CD4-positive, CD25-positive, alpha-beta regulatory T cell (primary cell): ENCODE measurements around the gene CAB39L. TPM values are rescaled to one million over a fixed set of nuclear protein-coding genes. Genes with fewer than 3 reads are reported as not detected.
A peak's percentile ranks its signal among the peaks of the same experiment; 100 is the strongest.

Experiments used
- ATAC-seq, 2 donors: fragments of 150-1000 bp; cut with Tn5 transposase; one replicate each; pipeline ENCODE4 v1.10.0; 2021; ENCODE audit warnings: low read depth in 2 of 2, moderate number of reproducible peaks in 2 of 2, moderate library complexity in 1 of 2
- DNase-seq, 3 donors: peaks; one replicate each; pipeline versions ENCODE4 v3.0.0 to v3.0.0-alpha.2; 2012 to 2022; ENCODE audit warnings: mixed read lengths in 1 of 3
- H3K27ac ChIP-seq: one replicate; pipeline ENCODE4 v1.7.0; 2013; ENCODE audit warnings: mild to moderate bottlenecking, low read length; ENCODE audit not compliant: insufficient read depth, poor library complexity, severe bottlenecking
- H3K27me3 ChIP-seq: one replicate; pipeline ENCODE4 v1.7.0; 2013; ENCODE audit warnings: low read length; ENCODE audit not compliant: control insufficient read depth, insufficient read depth
- H3K36me3 ChIP-seq: one replicate; pipeline ENCODE4 v1.7.0; 2013; ENCODE audit warnings: mild to moderate bottlenecking, low read length, moderate library complexity; ENCODE audit not compliant: control insufficient read depth, insufficient read depth
- H3K4me1 ChIP-seq: 2 replicates; pipeline ENCODE4 v1.7.0; 2013; ENCODE audit warnings: mild to moderate bottlenecking, low read length; ENCODE audit not compliant: insufficient read depth, control insufficient read depth, poor library complexity, severe bottlenecking
- H3K4me3 ChIP-seq: one replicate; pipeline ENCODE4 v1.7.0; 2013; ENCODE audit warnings: low read depth, mild to moderate bottlenecking, low read length, moderate library complexity
- H3K9me3 ChIP-seq, 2 experiments: 1 replicate in 1 of 2; 2 replicates in 1 of 2; pipeline ENCODE4 v1.7.0; 2013; ENCODE audit warnings: low read length in 2 of 2, mild to moderate bottlenecking in 1 of 2, moderate library complexity in 1 of 2; ENCODE audit not compliant: control insufficient read depth in 2 of 2
- H3K27ac Mint-ChIP-seq, 3 donors: one replicate each; pipeline ENCODE4 v1.8.0; 2020 to 2022; ENCODE audit warnings: mild to moderate bottlenecking in 3 of 3, mixed read lengths in 3 of 3, moderate library complexity in 2 of 3
- H3K27me3 Mint-ChIP-seq: one replicate; pipeline ENCODE4 v1.8.0; 2022; ENCODE audit warnings: mild to moderate bottlenecking, mixed read lengths
- H3K36me3 Mint-ChIP-seq: one replicate; pipeline ENCODE4 v1.8.0; 2020; ENCODE audit warnings: mixed read lengths
- H3K4me1 Mint-ChIP-seq, 4 donors: one replicate each; pipeline ENCODE4 v1.8.0; 2020 to 2022; ENCODE audit warnings: mixed read lengths in 4 of 4, mild to moderate bottlenecking in 1 of 4
- H3K4me3 Mint-ChIP-seq, 4 donors: one replicate each; pipeline ENCODE4 v1.8.0; 2020 to 2022; ENCODE audit warnings: mild to moderate bottlenecking in 4 of 4, mixed read lengths in 4 of 4, moderate library complexity in 3 of 4
- H3K9me3 Mint-ChIP-seq, 7 donors: one replicate each; pipeline ENCODE4 v1.8.0; 2020 to 2022; ENCODE audit warnings: mixed read lengths in 7 of 7, mild to moderate bottlenecking in 3 of 7, moderate library complexity in 2 of 7
- polyA plus RNA-seq, 4 donors: library from polyadenylated mRNA; unstranded; fragments of 300-500 nt; fragmentation: Illumina TruSeq; gene quantifications; one replicate each; pipeline ENCODE4 v1.2.3, GENCODE V29; 2021
- total RNA-seq: library from RNA; stranded (reverse); gene quantifications from one replicate; pipeline ENCODE4 v1.2.3, GENCODE V29; 2022

Gene CAB39L
- total and polyA plus RNA-seq, 5 donors from 2014 or later, result 3.0 to 13.9 (median 7.3) TPM

DNA sequence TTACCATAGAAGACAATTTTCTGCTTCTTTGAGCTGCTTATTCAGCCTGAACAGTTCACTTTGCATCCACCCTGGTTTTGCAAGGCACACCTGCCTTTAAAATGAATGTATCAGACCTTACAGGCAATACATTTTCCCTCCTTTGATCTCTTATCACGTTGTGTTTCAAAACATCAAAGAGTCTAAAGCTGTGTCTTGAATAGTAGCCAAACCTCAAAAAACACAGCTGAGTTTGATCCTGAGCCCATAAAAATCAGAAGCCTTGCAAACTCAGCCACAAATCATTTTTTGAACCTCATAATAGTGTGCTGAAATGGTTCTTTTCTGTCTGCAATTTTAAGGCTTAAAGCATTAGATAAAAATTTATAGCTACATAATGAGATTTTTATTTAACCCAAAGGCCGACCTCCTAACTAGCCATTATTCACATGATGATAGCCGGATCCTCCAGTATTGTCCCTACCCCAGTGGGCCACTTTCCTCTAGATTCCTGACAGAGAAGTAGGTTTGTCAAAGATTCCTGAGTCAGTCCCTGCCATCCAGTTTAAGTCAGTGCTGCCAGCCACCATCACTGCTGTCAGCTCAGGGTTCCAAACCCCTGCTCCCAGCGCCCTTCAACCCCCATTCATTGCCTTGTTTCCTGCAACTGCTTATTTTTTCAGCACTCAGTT is 71.8 kb downstream of the CAB39L start:
- H3K36me3 Mint-ChIP-seq, result no peaks in the 10 kb centered on the region
- H3K9me3 Mint-ChIP-seq, result no peaks in the 10 kb centered on the region
- Histone ChIP-seq H3K4me1 (peaks cover 9% of the 10 kb centered on the region), H3K27ac (no peak overlapping the region), H3K9me3 (no peaks in the 10 kb centered on the region), H3K36me3 (no peaks in the 10 kb centered on the region), H3K4me3 (peak overlapping the region; percentile 26), H3K27me3 (no peaks in the 10 kb centered on the region)
- H3K27me3 Mint-ChIP-seq, result no peaks in the 10 kb centered on the region
- DNase-seq (peak in 2 of 3 donors; percentile 21 to 74), ATAC-seq (peak; percentile 64 to 71)
- H3K4me1 Mint-ChIP-seq, result peaks cover 4 to 26% (median 20%) of the 10 kb centered on the region in 4 donors
- H3K4me3 Mint-ChIP-seq, result peak overlapping the region in 3 of 4 donors; percentile 40 to 74 (median 62)
- H3K27ac Mint-ChIP-seq, result peak overlapping the region in 2 of 3 donors; percentile 76 to 84

DNA sequence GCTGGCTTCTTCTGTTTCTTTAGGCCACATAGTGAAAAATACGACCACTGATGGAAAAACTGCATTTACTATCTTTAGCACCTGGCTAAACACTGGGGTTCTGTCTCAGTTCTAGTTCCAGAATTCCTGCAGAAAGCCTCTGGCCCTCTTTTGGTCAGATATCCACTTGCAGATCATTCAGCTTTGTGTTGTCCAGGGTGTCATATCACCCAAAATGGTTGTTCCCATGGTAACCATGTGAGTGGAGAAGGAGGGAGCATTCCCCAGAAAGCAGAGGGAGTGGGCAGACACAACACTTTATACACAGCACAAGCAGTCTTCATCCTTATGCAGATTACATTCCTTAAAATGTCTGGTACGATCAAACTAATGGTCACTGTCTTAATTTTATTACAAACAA is 73.5 kb downstream of the CAB39L start:
- no peaks in the 10 kb centered on the region for H3K36me3 Mint-ChIP-seq
- no peak overlapping the region for H3K4me3 Mint-ChIP-seq

DNA sequence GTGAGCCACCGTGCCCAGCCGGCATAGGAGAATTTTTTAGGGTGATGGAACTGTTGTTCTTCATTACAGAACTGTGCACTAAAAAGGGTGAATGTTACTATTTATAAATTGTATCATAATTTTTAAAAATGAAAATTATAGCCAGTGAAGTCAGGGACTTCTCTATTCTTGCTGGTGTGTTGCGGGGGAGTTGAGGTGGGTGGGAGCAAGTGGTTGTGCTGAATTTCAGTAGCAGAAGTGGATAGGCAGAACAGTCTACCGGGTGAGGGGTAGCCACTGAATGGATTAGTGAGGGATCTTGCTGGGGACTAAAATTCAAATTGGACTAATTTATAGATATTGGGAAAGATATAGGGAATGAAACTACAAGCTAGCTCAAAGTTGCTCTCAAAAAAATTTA is 74.0 kb downstream of the CAB39L start:
- Histone ChIP-seq H3K36me3 (no peaks in the 10 kb centered on the region), H3K9me3 (peaks cover 0 to 1% of the 10 kb centered on the region in 2 experiments), H3K27me3 (no peaks in the 10 kb centered on the region), H3K4me3 (no peak overlapping the region), H3K4me1 (peaks cover 9% of the 10 kb centered on the region), H3K27ac (no peak overlapping the region)
- Mint-ChIP-seq H3K4me3 (no peak overlapping the region), H3K36me3 (peaks cover 5% of the 10 kb centered on the region), H3K9me3 (peaks cover 0 to 2% (median 0%) of the 10 kb centered on the region in 7 donors), H3K4me1 (peaks cover 10 to 31% (median 20%) of the 10 kb centered on the region in 4 donors), H3K27ac (no peak overlapping the region), H3K27me3 (no peaks in the 10 kb centered on the region)
- DNase-seq, result no peak
- no peak for ATAC-seq

More for the DNA sequence above, 73.5 kb downstream of the CAB39L start:
- Histone ChIP-seq H3K9me3 (no peaks in the 10 kb centered on the region), H3K27ac (no peak overlapping the region), H3K4me1 (peaks cover 9% of the 10 kb centered on the region), H3K36me3 (no peaks in the 10 kb centered on the region), H3K4me3 (no peak overlapping the region), H3K27me3 (no peaks in the 10 kb centered on the region)
- ATAC-seq (no peak), DNase-seq (no peak)
- H3K4me1 Mint-ChIP-seq, result peaks cover 10 to 31% (median 20%) of the 10 kb centered on the region in 4 donors
- H3K9me3 Mint-ChIP-seq, result no peaks in the 10 kb centered on the region
- no peak overlapping the region for H3K27ac Mint-ChIP-seq
- H3K27me3 Mint-ChIP-seq, result no peaks in the 10 kb centered on the region

DNA sequence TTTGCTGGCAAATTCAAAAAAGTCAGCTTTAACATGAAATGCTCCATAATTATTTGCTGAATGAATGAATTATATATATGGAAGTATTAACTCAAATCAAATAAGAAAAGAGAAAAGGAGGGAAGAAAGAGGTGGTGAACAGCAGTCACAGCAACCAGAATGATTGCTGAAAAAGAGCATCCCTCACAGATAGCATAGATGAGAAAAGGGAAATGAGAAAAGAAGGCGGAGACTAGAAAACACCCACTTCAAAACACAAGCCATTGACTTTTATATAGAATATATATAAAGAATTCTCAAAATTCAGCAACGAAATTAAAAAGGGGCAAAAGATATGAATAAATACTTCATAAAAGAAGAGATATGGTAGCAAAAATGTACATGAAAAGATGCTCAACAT is 75.2 kb downstream of the CAB39L start:
- peak overlapping the region in 1 of 3 donors; percentile 18 for H3K27ac Mint-ChIP-seq
- H3K9me3 Mint-ChIP-seq, result peaks cover 0 to 9% (median 5%) of the 10 kb centered on the region in 7 donors
- DNase-seq (no peak), ATAC-seq (no peak)
- H3K27me3 Mint-ChIP-seq, result no peaks in the 10 kb centered on the region
- H3K9me3 ChIP-seq, result peaks cover 3 to 7% of the 10 kb centered on the region in 2 experiments
- no peaks in the 10 kb centered on the region for H3K36me3 ChIP-seq
- H3K4me3 Mint-ChIP-seq, result no peak overlapping the region
- peaks cover 9% of the 10 kb centered on the region for H3K4me1 ChIP-seq
- peaks cover 14% of the 10 kb centered on the region for H3K36me3 Mint-ChIP-seq
- H3K27ac ChIP-seq, result no peak overlapping the region
- H3K4me3 ChIP-seq, result no peak overlapping the region
- H3K4me1 Mint-ChIP-seq, result peaks cover 10 to 26% (median 19%) of the 10 kb centered on the region in 4 donors
- H3K27me3 ChIP-seq, result no peaks in the 10 kb centered on the region

DNA sequence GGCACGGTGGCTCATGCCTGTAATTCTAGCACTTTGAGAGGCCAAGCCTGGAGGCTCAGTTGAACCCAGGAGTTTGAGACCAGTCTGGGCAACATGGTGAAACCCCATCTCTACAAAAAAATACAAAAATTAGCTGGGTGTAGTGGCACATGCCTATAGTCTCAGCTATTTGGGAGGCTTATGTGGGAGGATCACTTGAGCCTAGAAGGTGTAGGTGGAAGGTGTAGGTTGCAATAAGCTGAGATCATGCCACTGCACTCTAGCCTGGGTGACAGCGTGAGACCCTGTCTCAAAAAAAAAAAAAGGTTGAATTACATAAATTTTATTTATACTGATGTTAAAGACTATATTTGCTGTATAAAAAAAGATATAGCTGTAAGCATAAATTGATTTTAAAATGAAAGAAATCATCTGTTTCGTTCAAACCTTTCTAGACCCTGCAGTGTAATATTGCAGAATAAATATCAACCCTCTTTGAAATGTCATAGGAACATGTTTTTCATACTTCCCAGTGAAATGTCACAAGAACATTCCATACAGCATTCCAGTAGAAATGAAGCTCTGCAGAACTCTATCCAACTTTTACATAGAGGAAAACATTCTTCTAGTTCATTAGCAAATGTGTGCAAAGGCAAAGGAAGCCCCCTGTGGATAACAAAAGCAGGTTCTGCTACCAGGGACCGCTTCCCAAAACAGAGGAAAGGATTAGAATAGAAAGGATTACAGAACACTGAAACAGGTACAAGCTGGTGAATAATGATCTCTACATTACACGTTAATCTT is 76.0 kb downstream of the CAB39L start:
- H3K9me3 ChIP-seq, result peaks cover 6 to 9% of the 10 kb centered on the region in 2 experiments
- Mint-ChIP-seq H3K9me3 (peaks cover 0 to 16% (median 10%) of the 10 kb centered on the region in 7 donors), H3K27ac (peak overlapping the region in 1 of 3 donors; percentile 18), H3K4me1 (peaks cover 10 to 18% (median 14%) of the 10 kb centered on the region in 4 donors), H3K27me3 (no peaks in the 10 kb centered on the region), H3K4me3 (no peak overlapping the region), H3K36me3 (peaks cover 22% of the 10 kb centered on the region)
- DNase-seq, result no peak
- H3K27me3 ChIP-seq, result no peaks in the 10 kb centered on the region
- H3K27ac ChIP-seq, result no peak overlapping the region
- H3K4me1 ChIP-seq, result peaks cover 9% of the 10 kb centered on the region
- no peaks in the 10 kb centered on the region for H3K36me3 ChIP-seq
- H3K4me3 ChIP-seq, result no peak overlapping the region
- ATAC-seq, result no peak

DNA sequence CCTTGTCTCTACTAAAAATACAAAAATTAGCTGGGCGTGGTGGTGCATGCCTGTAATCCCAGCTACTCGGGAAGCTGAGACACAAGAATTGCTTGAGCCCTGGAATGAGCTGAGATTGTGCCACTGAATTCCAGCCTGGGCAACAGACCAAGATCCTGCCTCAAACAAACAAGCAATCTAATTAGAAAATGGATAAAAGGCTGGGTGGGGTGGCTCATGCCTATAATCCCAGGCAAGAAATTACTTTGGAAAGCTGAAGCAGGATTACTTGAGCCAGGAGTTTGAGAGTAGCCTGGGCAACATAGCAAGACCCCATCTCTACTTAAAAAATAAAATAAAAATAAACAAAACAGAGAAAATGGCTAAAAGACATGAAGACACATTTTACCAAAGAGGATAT is 77.0 kb downstream of the CAB39L start:
- H3K4me3 ChIP-seq, result no peak overlapping the region
- H3K27me3 ChIP-seq, result no peaks in the 10 kb centered on the region
- ATAC-seq (no peak), DNase-seq (no peak)
- peaks cover 7 to 9% of the 10 kb centered on the region in 2 experiments for H3K9me3 ChIP-seq
- H3K4me1 ChIP-seq, result peaks cover 2% of the 10 kb centered on the region
- Mint-ChIP-seq H3K4me1 (peaks cover 2 to 10% (median 6%) of the 10 kb centered on the region in 4 donors), H3K4me3 (no peak overlapping the region), H3K27me3 (no peaks in the 10 kb centered on the region), H3K27ac (no peak overlapping the region), H3K9me3 (peaks cover 0 to 21% (median 10%) of the 10 kb centered on the region in 7 donors), H3K36me3 (peaks cover 26% of the 10 kb centered on the region)
- H3K27ac ChIP-seq, result no peak overlapping the region
- no peaks in the 10 kb centered on the region for H3K36me3 ChIP-seq

DNA sequence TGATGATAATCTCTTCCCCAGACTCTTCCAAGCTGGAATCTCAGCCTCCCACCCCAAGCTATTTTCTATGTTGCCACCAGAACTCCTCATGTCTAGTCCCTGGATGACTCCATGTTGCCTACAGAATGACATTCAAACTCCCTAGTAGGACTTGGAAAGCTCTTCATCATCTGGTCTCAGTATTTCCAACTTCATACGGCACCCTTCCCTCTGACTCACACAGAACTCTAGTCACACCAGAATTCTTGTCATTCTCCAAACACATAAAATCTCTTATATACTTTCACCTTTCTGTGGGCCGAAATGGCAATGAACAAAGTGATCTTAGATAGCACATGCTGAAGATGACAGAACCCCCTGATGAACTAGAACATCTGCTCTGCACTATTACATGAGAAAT is 86.2 kb downstream of the CAB39L start:
- peaks cover 7% of the 10 kb centered on the region for H3K36me3 ChIP-seq
- no peaks in the 10 kb centered on the region for H3K27me3 Mint-ChIP-seq
- H3K9me3 ChIP-seq, result peaks cover 0 to under 1% of the 10 kb centered on the region in 2 experiments
- H3K4me1 Mint-ChIP-seq, result peaks cover 0 to 2% (median 0%) of the 10 kb centered on the region in 4 donors
- peaks cover 14% of the 10 kb centered on the region for H3K36me3 Mint-ChIP-seq
- no peak overlapping the region for H3K4me3 Mint-ChIP-seq
- ATAC-seq, result no peak
- DNase-seq, result no peak
- no peaks in the 10 kb centered on the region for H3K27me3 ChIP-seq
- peaks cover 0 to 4% (median 3%) of the 10 kb centered on the region in 7 donors for H3K9me3 Mint-ChIP-seq
- H3K4me1 ChIP-seq, result no peaks in the 10 kb centered on the region
- H3K27ac ChIP-seq, result no peak overlapping the region
- no peak overlapping the region for H3K4me3 ChIP-seq
- no peak overlapping the region for H3K27ac Mint-ChIP-seq
